Measurements from ENCODE around the gene SCAANT1. TPM values are rescaled to one million over a fixed set of nuclear protein-coding genes. Genes with fewer than 3 reads are reported as not detected.
A peak's percentile ranks its signal among the peaks of the same experiment; 100 is the strongest.

The SCAANT1 gene
- polyA plus RNA-seq, 3 donors, result not detected

DNA sequence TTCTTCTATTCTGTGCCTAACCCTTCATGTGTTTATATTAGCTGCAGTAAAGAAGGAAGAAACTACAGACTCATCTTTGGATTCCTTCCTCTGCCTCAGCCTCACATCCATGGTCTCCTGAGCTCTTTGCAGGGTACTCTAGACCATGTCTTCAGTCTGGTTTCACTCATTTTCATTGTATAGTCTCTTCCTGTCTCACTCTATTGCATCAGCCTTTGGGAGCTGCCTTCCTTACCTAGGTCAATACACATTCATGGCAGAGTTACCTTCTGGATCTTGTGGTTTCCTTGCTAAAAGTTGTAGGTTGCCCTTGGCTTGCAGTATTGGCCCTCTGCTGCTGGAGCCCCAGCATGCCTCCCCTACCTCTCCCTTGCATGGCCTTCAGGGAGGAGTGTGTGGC, 31.5 kb upstream of the SCAANT1 start:
- peak overlapping the region in 2 of 7 donors; percentile 31 to 52 for H3K27ac Mint-ChIP-seq
- peaks cover 96% of the 10 kb centered on the region for H3K79me2 ChIP-seq (ENCODE audit: insufficient read depth, low read length)
- no peak for DNase-seq

DNA sequence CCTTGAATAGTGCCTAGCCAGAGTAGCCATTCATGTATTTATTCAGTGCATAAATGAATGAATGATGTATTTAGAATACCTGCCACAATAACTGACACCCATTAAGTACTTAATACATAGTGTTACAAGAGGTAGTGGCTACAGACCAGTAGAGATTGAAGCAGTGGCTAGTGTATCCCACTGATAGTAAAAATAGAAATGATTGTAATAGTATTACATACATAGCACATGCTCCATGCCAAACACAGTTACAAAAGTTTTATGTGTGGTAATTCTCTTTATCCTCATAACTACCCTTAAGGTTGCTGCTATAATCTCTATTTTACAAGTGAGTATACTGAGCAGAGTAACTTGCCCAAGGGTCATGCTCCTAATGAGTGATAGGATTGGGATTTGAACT, 30.3 kb upstream of the SCAANT1 start:
- no peaks in the 10 kb centered on the region for H3K27me3 Mint-ChIP-seq (ENCODE audit: low read depth in 3 of 3)
- peaks cover 27 to 38% of the 10 kb centered on the region in 2 donors for H3K36me3 Mint-ChIP-seq
- TF ChIP-seq, protein P1, sequence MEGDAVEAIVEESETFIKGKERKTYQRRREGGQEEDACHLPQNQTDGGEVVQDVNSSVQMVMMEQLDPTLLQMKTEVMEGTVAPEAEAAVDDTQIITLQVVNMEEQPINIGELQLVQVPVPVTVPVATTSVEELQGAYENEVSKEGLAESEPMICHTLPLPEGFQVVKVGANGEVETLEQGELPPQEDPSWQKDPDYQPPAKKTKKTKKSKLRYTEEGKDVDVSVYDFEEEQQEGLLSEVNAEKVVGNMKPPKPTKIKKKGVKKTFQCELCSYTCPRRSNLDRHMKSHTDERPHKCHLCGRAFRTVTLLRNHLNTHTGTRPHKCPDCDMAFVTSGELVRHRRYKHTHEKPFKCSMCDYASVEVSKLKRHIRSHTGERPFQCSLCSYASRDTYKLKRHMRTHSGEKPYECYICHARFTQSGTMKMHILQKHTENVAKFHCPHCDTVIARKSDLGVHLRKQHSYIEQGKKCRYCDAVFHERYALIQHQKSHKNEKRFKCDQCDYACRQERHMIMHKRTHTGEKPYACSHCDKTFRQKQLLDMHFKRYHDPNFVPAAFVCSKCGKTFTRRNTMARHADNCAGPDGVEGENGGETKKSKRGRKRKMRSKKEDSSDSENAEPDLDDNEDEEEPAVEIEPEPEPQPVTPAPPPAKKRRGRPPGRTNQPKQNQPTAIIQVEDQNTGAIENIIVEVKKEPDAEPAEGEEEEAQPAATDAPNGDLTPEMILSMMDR (IDR thresholded peaks at IDR 0.05), result no peak
- no peaks in the 10 kb centered on the region for H3K9me3 ChIP-seq (replicated peaks in 1 of 2; ENCODE audit: control insufficient read depth in 1 of 2, insufficient read depth in 1 of 2, low read length in 2 of 2)
- H3K79me2 ChIP-seq (ENCODE audit: insufficient read depth, low read length), result peaks cover 96% of the 10 kb centered on the region
- H3K4me3 Mint-ChIP-seq, result no peak overlapping the region
- no peak overlapping the region for H3K27ac Mint-ChIP-seq
- H3K4me1 ChIP-seq (ENCODE audit: control insufficient read depth in 1 of 2, insufficient read depth in 2 of 2, low read length in 2 of 2), result peaks cover 23 to 28% of the 10 kb centered on the region in 2 donors
- no peak overlapping the region for H3K4me2 ChIP-seq (replicated peaks; ENCODE audit: extremely low read depth, low read length, poor library complexity, severe bottlenecking)
- no peaks in the 10 kb centered on the region for H3K27me3 ChIP-seq (ENCODE audit: control insufficient read depth in 2 of 2, insufficient read depth in 2 of 2, low read length in 2 of 2)
- no peak overlapping the region for H2AFZ ChIP-seq (ENCODE audit: insufficient read depth, low read depth, low read length, poor library complexity, severe bottlenecking)
- intact Hi-C loops (cut with micrococcal nuclease), result no loop called here
- peaks cover 99% of the 10 kb centered on the region for H4K20me1 ChIP-seq (ENCODE audit: insufficient read depth, low read length)
- peaks cover 36% of the 10 kb centered on the region for H3K4me1 Mint-ChIP-seq
- peaks cover 0 to 28% of the 10 kb centered on the region in 2 donors for H3K36me3 ChIP-seq (replicated peaks in 1 of 2; ENCODE audit: control insufficient read depth in 1 of 2, insufficient read depth in 2 of 2, low read length in 2 of 2)
- no peak overlapping the region for H3K9ac ChIP-seq (ENCODE audit: insufficient read depth, low read length, poor library complexity, severe bottlenecking)
- H3K4me3 ChIP-seq (replicated peaks in 1 of 3; ENCODE audit: low read depth in 2 of 3, low read length in 3 of 3), result no peak overlapping the region
- H3K9me3 Mint-ChIP-seq, result no peaks in the 10 kb centered on the region
- H3K27ac ChIP-seq (ENCODE audit: low read depth in 1 of 2, low read length in 2 of 2), result peak overlapping the region in 1 of 2 donors; percentile 46
- DNase-seq, result no peak

More for the DNA sequence above, 31.5 kb upstream of the SCAANT1 start:
- peaks cover 33% of the 10 kb centered on the region for H3K4me1 Mint-ChIP-seq
- intact Hi-C loops (cut with micrococcal nuclease), result no loop called here
- TF ChIP-seq, protein P1 (IDR thresholded peaks at IDR 0.05), result no peak
- no peaks in the 10 kb centered on the region for H3K27me3 Mint-ChIP-seq (ENCODE audit: low read depth in 3 of 3)
- Histone ChIP-seq H3K9ac (ENCODE audit: insufficient read depth, low read length, poor library complexity, severe bottlenecking) (no peak overlapping the region), H3K27ac (ENCODE audit: low read depth in 1 of 2, low read length in 2 of 2) (peak overlapping the region in 1 of 2 donors; percentile 46), H3K4me3 (replicated peaks in 1 of 3; ENCODE audit: low read depth in 2 of 3, low read length in 3 of 3) (no peak overlapping the region), H3K36me3 (replicated peaks in 1 of 2; ENCODE audit: control insufficient read depth in 1 of 2, insufficient read depth in 2 of 2, low read length in 2 of 2) (peaks cover 0 to 28% of the 10 kb centered on the region in 2 donors), H3K4me2 (replicated peaks; ENCODE audit: extremely low read depth, low read length, poor library complexity, severe bottlenecking) (no peak overlapping the region), H3K27me3 (ENCODE audit: control insufficient read depth in 2 of 2, insufficient read depth in 2 of 2, low read length in 2 of 2) (no peaks in the 10 kb centered on the region), H2AFZ (ENCODE audit: insufficient read depth, low read depth, low read length, poor library complexity, severe bottlenecking) (no peak overlapping the region), H4K20me1 (ENCODE audit: insufficient read depth, low read length) (peaks cover 100% of the 10 kb centered on the region), H3K4me1 (ENCODE audit: control insufficient read depth in 1 of 2, insufficient read depth in 2 of 2, low read length in 2 of 2) (peaks cover 12 to 17% of the 10 kb centered on the region in 2 donors), H3K9me3 (replicated peaks in 1 of 2; ENCODE audit: control insufficient read depth in 1 of 2, insufficient read depth in 1 of 2, low read length in 2 of 2) (no peaks in the 10 kb centered on the region)
- H3K9me3 Mint-ChIP-seq, result no peaks in the 10 kb centered on the region
- no peak overlapping the region for H3K4me3 Mint-ChIP-seq
- H3K36me3 Mint-ChIP-seq, result peaks cover 32 to 40% of the 10 kb centered on the region in 2 donors
